Measurements from ENCODE around the gene CST2. TPM values are rescaled to one million over a fixed set of nuclear protein-coding genes. Genes with fewer than 3 reads are reported as not detected.

CST2 gene
- total RNA-seq, 1 experiment from 2014 or later, result not detected

DNA sequence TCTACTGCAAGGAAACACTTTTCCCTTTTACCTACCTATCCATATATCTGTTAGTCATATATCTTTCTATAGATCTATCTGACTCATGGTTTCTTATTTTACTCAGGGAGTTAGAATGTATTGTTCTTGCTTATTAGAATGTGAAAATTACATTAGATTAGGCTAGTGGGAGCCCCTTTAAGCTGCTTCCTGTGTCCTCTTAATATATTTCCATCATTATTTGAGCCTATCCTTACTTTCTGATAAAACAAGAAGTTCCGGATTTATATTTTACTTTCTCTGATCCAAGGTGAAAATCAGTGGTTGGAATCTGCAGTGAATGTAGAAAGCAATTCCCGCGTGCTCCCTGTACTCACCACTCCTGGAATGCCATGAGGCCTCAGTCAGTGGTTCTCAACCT is 31.0 kb downstream of the CST2 start:
- H3K23ac ChIP-seq (ENCODE audit: insufficient read length, low read depth, low read length), result no peak overlapping the region
- no peaks in the 10 kb centered on the region; a peak in 1 of 5 replicates for H3K9me3 Mint-ChIP-seq
- no peak overlapping the region for H4K91ac ChIP-seq (ENCODE audit: insufficient read length, low read depth, low read length)
- no peak overlapping the region for H2BK5ac ChIP-seq (ENCODE audit: insufficient read length, low read length)
- H3K9me3 ChIP-seq (ENCODE audit: control insufficient read depth, low read depth, low read length), result no peaks in the 10 kb centered on the region
- no peak for DNase-seq
- H3K79me2 ChIP-seq (ENCODE audit: insufficient read depth, low read length), result no peaks in the 10 kb centered on the region
- H3K4ac ChIP-seq (ENCODE audit: low read depth, low read length), result no peak overlapping the region
- H3T11ph ChIP-seq (ENCODE audit: low read length), result no peak overlapping the region
- H3K4me1 ChIP-seq (ENCODE audit: insufficient read depth, low read length), result no peaks in the 10 kb centered on the region; the same call in 1 of the 2 replicates
- H3K79me1 ChIP-seq (ENCODE audit: insufficient read depth, low read depth, low read length, poor library complexity, severe bottlenecking), result no peaks in the 10 kb centered on the region
- no peak overlapping the region for H3K9ac ChIP-seq (ENCODE audit: extremely low read depth, insufficient read length, low read length)
- H3K4me1 Mint-ChIP-seq, result peaks cover 0 to 3% of the 10 kb centered on the region in 2 experiments; a peak in 2 of 4 replicates
- H3K36me3 Mint-ChIP-seq (ENCODE audit: insufficient read depth in 1 of 3, low read depth in 3 of 3), result no peaks in the 10 kb centered on the region
- H4K5ac ChIP-seq (ENCODE audit: insufficient read length, low read depth, low read length), result no peak overlapping the region
- no CpG with 5 or more reads among the region's 3 CpGs for WGBS (ENCODE audit: extremely low coverage, insufficient read length, low lambda C conversion rate)
- no peaks in the 10 kb centered on the region for H3K23me2 ChIP-seq (ENCODE audit: insufficient read length, low read depth, low read length, poor library complexity, severe bottlenecking)
- H3K27ac ChIP-seq (ENCODE audit: insufficient read length, low read depth, low read length), result no peak overlapping the region
- H2BK120ac ChIP-seq (ENCODE audit: low read depth, low read length, poor library complexity, severe bottlenecking), result no peak overlapping the region
- H2BK15ac ChIP-seq (ENCODE audit: low read depth, low read length), result no peak overlapping the region
- H3K27me3 ChIP-seq (ENCODE audit: insufficient read depth, low read length), result no peaks in the 10 kb centered on the region
- no peak overlapping the region for H2AK5ac ChIP-seq (ENCODE audit: insufficient read length, low read length)
- TF ChIP-seq, protein P1, sequence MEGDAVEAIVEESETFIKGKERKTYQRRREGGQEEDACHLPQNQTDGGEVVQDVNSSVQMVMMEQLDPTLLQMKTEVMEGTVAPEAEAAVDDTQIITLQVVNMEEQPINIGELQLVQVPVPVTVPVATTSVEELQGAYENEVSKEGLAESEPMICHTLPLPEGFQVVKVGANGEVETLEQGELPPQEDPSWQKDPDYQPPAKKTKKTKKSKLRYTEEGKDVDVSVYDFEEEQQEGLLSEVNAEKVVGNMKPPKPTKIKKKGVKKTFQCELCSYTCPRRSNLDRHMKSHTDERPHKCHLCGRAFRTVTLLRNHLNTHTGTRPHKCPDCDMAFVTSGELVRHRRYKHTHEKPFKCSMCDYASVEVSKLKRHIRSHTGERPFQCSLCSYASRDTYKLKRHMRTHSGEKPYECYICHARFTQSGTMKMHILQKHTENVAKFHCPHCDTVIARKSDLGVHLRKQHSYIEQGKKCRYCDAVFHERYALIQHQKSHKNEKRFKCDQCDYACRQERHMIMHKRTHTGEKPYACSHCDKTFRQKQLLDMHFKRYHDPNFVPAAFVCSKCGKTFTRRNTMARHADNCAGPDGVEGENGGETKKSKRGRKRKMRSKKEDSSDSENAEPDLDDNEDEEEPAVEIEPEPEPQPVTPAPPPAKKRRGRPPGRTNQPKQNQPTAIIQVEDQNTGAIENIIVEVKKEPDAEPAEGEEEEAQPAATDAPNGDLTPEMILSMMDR (conservative IDR thresholded peaks at IDR 0.05), result no peak
- no peak overlapping the region for H3K27ac Mint-ChIP-seq
- no peak overlapping the region for H3K14ac ChIP-seq (ENCODE audit: insufficient read depth, low read length)
- no peak overlapping the region for H3K56ac ChIP-seq (ENCODE audit: insufficient read length, low read depth, low read length)
- H3K4me2 ChIP-seq (ENCODE audit: insufficient read depth, insufficient read length, low read length), result no peak overlapping the region
- peaks cover 9% of the 10 kb centered on the region for H3K27me3 Mint-ChIP-seq (ENCODE audit: low read depth)
- H4K20me1 ChIP-seq (ENCODE audit: control insufficient read depth, insufficient read depth, insufficient read length), result no peaks in the 10 kb centered on the region
- no peak overlapping the region for H2BK12ac ChIP-seq (ENCODE audit: insufficient read length, low read depth, low read length)
- H4K8ac ChIP-seq (replicated peaks; ENCODE audit: insufficient read length, low read depth, low read length), result no peak overlapping the region
- H2AFZ ChIP-seq (ENCODE audit: low read length), result no peak overlapping the region
- H3K18ac ChIP-seq (ENCODE audit: insufficient read length, low read depth, low read length), result no peak overlapping the region
- no peak overlapping the region for H3K4me3 Mint-ChIP-seq
- no peak overlapping the region for H2BK20ac ChIP-seq (ENCODE audit: low read depth, low read length, poor library complexity, severe bottlenecking)
